HG03139 (cell line): ENCODE measurements around the gene NPPC.

Experiments used
- ATAC-seq: cut with Tn5 transposase; IDR thresholded peaks from one replicate; pipeline ENCODE4 v1.9.1; 2021; ENCODE audit not compliant: unreplicated experiment

NPPC gene

DNA sequence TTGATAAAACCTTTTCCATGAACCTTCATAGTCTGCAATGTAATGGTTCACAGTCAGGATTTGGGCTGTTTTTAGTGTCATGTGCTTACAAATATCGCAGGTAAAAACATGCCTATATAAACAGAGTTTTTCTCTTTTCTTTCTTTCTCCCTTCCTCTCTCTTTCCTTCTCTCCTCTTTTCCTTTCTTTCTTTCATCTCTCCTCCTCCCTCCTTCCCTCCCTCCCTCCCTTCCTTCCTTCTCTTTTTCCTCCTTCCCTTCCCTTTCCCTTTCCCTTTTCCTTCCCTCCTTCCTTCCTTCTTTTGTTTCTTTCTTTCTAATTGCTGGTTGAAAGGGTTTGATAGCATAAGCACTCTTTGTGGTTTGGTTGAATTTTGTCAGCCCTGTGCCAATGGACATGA lies 9.6 kb upstream of the NPPC start:
- ATAC-seq, result no peak

DNA sequence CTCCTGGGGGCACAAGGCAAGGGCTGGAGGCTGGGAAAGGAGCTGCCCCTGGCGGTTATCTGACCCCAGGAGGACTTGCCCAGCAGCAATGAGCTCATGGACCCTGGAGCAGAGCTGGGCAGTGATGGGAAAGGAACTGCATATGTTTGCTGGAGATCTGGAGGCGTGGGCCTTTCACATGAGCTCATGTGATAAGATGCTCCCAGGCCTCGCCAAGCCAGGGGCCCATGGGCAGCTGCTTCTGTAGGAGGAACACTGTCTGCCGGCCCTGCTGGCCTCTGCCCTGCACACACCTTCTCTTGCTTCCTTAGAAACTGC lies 9.0 kb upstream of the NPPC start:
- no peak for ATAC-seq

GRCh38 chr2:231934441-231935206 lies 8.4 kb upstream of the NPPC start:
- ATAC-seq, result no peak

DNA sequence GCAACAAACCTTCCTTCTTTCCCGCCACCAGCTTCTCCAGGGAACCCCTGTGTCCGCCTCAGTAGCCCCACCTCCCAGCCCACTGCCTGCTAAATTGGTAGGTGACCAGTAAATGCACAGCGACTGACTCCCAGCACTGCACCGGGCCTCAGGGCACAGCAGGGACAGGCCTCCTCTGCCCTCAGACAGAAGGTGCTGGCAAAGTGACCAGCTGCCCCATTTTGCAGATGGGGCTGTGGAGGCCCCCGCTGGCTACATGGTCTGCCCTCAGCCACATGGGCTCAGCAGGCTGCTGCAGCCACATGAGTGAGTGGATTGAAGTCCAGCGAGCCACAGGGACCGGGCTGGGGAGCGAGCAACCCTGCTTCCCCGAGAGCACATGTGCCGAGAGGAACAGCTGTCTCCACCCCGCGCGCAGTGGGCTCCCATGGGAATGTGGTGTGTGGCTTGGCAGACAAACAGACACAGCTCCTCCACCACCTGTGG lies 7.8 kb upstream of the NPPC start:
- no peak for ATAC-seq

DNA sequence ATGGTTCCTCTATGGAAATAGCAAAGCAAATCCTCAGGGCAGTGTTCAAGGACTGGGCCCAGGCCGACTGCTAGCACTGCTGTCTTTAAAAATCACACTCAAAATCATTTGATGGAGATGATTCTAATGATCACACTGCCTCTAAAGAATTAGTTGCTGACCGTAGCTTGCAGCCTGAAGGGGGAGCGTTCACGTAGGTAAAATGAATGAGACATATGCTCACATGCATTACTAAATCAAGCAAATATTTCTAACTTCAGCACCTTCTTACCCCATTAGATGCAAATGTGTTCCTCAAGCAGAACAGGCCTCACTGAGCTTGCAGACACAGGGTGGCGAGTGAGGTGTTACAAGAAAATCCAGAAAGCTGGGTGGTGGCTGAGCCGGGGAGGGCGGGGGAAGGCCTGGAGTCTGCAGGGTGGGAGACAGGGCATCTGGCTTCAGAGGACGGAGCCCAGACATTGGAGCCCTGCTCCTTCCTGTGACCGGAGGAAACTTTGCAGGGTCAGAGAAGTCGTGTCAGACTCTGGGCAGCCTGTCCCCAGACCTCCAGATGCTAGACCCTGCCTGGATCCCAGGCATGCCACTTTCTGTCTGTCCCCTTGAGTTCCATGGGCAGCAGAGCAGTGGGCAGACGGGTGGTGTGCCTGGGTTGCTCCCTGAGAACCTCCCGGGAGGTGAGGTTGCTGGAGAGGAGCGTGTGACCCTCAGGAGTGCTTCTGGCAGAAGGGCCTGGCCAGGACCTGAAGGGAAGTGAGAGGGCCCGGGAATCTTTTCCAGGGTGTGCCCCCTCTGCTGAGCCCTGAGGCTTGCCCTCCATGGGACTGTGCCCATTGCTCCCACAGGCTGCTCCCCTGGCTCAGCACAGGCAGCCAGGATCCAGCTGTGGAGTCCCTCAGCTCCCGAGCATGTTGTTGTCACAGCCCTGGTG lies 7.1 kb upstream of the NPPC start:
- ATAC-seq, result no peak

- no peak for ATAC-seq
Observed at GRCh38 chr2:231932711-231932970, 6.4 kb upstream of the NPPC start.

DNA sequence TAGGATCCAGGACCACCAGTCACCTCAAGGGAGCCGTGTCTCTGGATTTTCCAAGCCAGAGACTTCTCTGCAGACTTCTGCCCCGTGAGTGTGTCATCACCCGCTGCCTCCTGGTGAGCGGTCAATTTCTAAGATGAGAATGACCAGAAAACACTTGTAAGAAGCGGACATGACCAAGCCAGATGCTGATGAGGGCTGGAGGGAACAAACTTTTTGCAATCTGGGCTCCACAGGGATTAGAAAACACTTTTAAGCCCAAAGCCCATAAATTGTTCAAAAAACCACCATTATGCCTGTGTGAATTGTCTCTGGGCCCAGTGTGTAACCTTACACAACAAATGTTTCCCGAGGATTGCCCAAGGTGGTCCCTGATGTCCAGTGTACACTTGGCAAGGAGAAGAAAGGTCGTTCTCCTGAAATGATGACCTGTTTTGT lies 5.3 kb upstream of the NPPC start:
- no peak for ATAC-seq

DNA sequence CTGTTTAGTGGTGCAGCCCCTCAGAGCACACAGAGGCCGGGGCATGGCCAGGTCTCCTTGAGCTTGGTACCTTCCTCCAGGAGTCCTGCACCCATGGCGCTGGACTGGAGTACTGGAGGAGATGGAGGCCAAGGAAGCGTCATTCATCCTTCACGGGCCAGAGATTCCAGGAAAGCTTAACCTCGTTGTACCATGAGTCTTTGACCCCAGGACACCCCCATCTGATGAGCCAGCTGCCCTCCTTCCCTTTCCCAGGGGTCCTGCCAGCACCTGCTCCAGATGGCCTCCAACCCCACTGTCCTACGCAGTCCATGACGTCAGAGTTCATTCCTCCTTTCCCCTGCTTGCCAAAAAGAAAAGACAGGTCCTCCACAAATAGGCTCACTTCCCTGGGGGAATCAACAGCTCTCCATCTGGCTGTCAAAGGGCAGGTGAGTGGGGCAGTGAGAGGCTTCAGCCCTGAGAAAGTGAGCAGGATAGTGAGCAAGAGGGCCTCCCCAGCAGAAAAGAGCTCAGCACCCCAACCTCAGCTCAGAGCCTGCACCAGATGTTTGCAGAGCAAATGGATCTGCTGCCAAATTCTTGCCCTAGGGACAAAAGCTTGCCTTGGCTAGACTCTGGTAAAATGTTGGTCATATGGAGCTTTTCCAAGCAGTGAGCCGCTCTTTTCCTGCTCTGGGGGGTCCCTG lies 4.5 kb upstream of the NPPC start:
- ATAC-seq, result no peak

GRCh38 chr2:231929961-231930592 lies 3.9 kb upstream of the NPPC start:
- ATAC-seq, result no peak

GRCh38 chr2:231928901-231929725 lies 2.9 kb upstream of the NPPC start:
- ATAC-seq, result no peak

GRCh38 chr2:231928481-231928880 lies 2.3 kb upstream of the NPPC start:
- ATAC-seq, result no peak

DNA sequence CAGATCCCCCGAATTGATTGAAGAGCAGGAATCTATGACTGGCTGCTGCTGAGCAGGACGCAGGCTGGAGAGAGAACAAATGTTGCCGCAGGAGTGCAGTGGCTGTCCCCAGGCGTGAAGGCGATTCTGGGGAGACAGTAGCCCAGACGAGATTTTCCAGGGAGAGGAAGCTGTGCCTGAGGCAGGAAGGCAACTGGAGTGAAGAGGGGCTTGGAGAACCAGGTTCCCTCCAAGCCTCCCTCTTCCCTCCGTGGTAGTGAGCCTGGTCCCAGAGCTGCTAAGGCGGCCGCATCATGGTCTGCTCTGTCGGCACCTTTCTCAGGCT lies 1.3 kb upstream of the NPPC start:
- ATAC-seq, result no peak

DNA sequence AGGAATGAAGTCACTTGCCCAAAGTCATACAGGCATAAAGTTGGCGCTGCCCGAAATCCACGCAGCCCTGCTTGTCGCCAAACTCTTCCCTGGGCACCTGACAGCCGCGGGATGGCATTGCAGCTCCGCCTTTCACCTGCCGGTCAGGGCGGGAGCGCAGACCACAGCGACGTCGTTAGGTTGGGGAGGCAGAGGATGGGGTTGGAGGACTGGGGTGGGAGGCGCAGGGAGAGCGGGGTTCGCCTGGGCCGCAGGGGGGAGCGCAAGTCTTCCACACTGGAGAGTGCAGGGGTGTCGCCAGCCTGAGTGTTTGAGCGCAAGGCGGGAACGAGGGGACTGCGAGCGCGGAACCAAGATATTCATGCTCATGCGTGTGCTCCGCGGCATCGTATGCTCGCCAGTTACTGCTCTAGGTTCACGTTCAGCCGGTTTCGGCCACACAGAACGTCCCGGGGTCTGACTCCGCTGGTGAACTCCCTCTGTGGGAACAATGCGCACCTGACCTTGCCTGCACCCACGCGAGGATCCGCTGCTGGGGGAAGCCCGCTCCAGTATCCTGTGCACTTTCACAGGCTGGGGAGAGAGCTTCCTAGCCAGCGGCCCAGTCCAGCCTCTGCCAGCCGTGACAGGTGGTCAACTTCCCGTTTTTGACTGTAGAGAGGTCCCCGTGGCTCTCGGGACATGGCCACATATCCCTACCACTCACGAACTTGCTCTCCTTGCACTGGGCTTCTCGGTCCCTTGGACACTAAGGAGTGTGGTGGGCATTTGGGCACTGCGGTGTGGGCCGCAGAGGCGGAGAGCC lies 767 bp upstream of the NPPC start:
- ATAC-seq, result no peak

DNA sequence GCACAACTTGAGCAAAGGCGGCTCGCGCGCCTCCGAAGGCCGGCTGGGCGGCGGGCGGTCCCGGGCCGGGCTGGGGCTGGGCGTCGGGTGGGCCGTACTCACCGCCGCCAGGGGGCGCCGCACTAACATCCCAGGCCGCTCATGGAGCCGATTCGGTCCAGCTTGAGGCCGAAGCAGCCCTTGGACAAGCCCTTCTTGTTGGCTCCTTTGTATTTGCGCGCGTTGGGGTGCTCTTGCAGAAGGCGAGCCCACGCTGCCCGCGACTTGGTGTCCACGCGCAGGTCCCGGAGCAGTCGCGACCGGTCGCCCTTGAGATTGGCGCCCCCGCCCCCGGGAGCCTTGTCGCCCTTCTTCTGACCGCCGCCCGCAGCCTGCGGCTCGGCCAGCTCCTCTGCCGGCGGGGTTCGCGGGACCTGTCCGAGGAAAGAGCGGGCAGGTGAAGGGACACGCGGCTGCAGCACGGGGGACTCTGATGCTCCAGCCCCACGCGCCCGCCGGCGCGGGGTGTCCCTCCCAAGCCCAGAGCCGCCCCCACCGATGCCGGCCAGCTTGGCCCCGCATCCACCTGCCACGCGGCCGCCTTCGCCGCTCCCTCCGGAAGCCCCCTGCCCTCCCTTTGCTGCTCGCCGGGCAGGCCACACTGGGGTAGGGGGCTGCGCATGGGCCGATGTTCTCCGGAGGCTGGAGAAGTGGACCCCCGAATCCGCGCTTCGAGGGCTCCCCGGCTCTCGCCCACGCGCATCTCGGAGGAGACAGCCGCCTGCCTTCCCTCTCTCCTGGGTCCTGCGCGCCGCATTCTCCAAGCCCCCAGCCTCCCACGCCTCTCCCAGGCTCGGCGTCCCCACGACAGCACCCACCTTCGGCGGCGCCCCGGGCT lies 655 bp downstream of the NPPC start:
- ATAC-seq, result no peak

GRCh38 chr2:231924889-231925275 lies 1.3 kb downstream of the NPPC start:
- no peak for ATAC-seq

DNA sequence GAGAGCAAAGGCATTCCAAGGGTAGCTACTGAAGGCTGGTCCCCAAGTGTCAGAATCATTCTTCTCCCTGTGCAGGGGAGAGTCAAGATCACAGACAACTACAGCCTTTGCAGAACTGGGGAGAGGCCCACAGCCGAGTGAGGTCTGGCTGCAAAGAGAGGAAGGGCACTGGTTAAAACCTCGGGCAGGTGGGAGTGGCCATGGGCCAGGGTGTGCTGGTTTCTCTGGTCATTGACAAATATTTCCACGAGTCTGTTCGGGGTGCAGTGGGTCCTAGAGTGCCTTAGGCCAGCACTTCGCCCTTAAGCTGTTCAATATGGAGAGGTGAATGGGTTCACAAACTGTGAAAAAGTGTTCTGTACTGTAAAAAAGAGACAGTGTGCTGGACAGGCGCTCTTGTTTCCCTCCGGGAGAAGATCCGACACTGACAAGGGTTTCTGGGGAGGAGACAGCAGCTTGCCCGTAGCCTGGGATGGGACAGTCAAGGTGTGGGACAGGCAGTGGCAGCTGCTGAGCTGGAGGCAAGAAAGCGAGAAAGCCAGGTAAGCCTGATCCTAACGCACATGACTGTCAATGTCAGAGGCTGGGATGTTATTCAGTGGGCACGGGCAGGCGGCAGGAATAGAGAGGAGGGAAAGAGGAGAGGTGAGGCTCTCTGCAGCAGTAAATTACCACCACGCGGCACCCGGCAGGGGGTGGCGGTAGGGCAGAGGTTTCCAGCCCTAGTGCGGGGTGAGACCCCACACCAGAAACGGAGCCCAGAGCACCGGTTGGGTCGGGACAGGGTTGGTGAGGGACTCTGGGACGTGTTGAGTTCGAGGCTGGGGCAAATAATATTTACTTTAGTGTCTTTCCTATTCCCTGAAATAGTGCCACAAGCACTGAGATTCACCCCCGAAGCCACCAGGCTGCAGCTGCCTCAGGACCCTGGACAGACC lies 2.0 kb downstream of the NPPC start:
- no peak for ATAC-seq

DNA sequence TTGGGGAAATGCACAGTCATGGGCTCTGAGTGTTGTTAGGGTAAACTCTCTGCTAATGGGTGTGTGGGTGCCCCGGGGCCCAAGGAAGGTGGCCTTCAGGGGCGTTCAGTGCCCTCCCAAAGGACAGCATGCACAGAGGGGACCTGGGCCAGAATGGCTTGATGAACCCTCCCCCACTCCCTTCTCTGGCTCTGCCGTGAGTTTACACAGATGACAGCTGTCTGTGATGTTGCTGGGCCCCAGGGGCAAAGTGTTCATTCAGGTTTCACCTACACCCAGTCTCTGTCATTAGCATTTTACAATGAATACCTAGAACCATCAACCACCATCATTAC lies 3.2 kb downstream of the NPPC start:
- ATAC-seq, result no peak
